Keratinocyte (primary cell): Measurements from ENCODE around the gene D2HGDH. TPM values are rescaled to one million over a fixed set of nuclear protein-coding genes. Genes with fewer than 3 reads are reported as not detected.

ENCODE experiments used
- DNase-seq: peaks from one replicate; pipeline ENCODE4 v3.0.0-alpha.2; 2011; ENCODE audit warnings: low read depth, missing footprints, low spot score
- FAIRE-seq: peaks from 2 replicates; lab custom pipeline; 2011; peaks lifted over from hg19 to GRCh38; lab: Jason Lieb, UNC
- H2AFZ ChIP-seq: 2 replicates; pipeline ENCODE4 v1.6.0; 2012; ENCODE audit warnings: low read length, control low read depth, inconsistent platforms; ENCODE audit not compliant: control insufficient read depth
- H3K27ac ChIP-seq: 2 replicates; pipeline ENCODE4 v1.5.1; 2011; ENCODE audit warnings: low read length; ENCODE audit not compliant: control insufficient read depth, insufficient read depth
- H3K27me3 ChIP-seq: 3 replicates; pipeline ENCODE4 v1.6.0; 2011; ENCODE audit warnings: low read length; ENCODE audit not compliant: control insufficient read depth, insufficient read depth; ENCODE audit errors: extremely low read depth
- H3K36me3 ChIP-seq, 2 experiments: 2 replicates in 1 of 2; 3 replicates in 1 of 2; pipeline ENCODE4 v1.5.1; 2011; ENCODE audit warnings: low read length in 2 of 2, mild to moderate bottlenecking in 1 of 2; ENCODE audit not compliant: control insufficient read depth in 2 of 2, insufficient read depth in 2 of 2; ENCODE audit errors: extremely low read depth in 1 of 2
- H3K4me1 ChIP-seq: 3 replicates; pipeline ENCODE4 v1.5.1; 2011; ENCODE audit warnings: low read length; ENCODE audit not compliant: control insufficient read depth, insufficient read depth; ENCODE audit errors: extremely low read depth
- H3K4me2 ChIP-seq: 3 replicates; pipeline ENCODE4 v1.6.0; 2011; ENCODE audit warnings: low read depth, low read length; ENCODE audit not compliant: control insufficient read depth, insufficient read depth; ENCODE audit errors: extremely low read depth
- H3K4me3 ChIP-seq, 3 experiments: fragments of 200-600 bp in 1 of 3; sonication (generic) in 1 of 3; 2 replicates in 2 of 3; 3 replicates in 1 of 3; pipeline ENCODE4 v1.5.1; 2011 to 2016; ENCODE audit warnings: low read length in 3 of 3, mild to moderate bottlenecking in 3 of 3, control low read depth in 2 of 3, inconsistent platforms in 1 of 3, low read depth in 1 of 3, mixed read lengths in 1 of 3, mixed run types in 1 of 3, moderate library complexity in 1 of 3; ENCODE audit not compliant: control insufficient read depth in 2 of 3, insufficient read depth in 2 of 3; ENCODE audit errors: extremely low read depth in 1 of 3
- H3K79me2 ChIP-seq: 2 replicates; pipeline ENCODE4 v1.6.0; 2012; ENCODE audit warnings: low read length; ENCODE audit not compliant: control insufficient read depth, insufficient read depth
- H3K9ac ChIP-seq: 3 replicates; pipeline ENCODE4 v1.6.0; 2011; ENCODE audit warnings: low read length; ENCODE audit not compliant: control insufficient read depth, insufficient read depth; ENCODE audit errors: extremely low read depth
- H3K9me1 ChIP-seq: 3 replicates; pipeline ENCODE4 v1.6.0; 2011; ENCODE audit warnings: low read length; ENCODE audit not compliant: control insufficient read depth, insufficient read depth; ENCODE audit errors: extremely low read depth
- H3K9me3 ChIP-seq: 2 replicates; pipeline ENCODE4 v1.5.1; 2012; ENCODE audit warnings: low read depth, low read length; ENCODE audit not compliant: control insufficient read depth
- H4K20me1 ChIP-seq: 3 replicates; pipeline ENCODE4 v1.6.0; 2011; ENCODE audit warnings: low read length; ENCODE audit not compliant: control insufficient read depth, insufficient read depth; ENCODE audit errors: extremely low read depth
- EZH2 ChIP-seq: IDR thresholded peaks from one replicate; pipeline ENCODE4 v1.6.1; 2012; ENCODE audit warnings: inconsistent platforms, mild to moderate bottlenecking, low read length, moderate library complexity
- dilution Hi-C: fragments of 300-500 bp; cut with MboI; formaldehyde crosslinking; loops from one replicate; pipeline ENCODE4 v1.7.0; 2020; ENCODE audit warnings: low sequenced_read_pairs; ENCODE audit not compliant: extremely low pct_ligation_motif_present
- polyA plus RNA-seq, 5 experiments: library from polyadenylated mRNA; depleted of rRNA in 3 of 5; stranded (reverse) in 3 of 5; stranded (forward) in 1 of 5; unstranded in 1 of 5; fragments of >200 nt; gene quantifications; 1 replicate in 1 of 5; 2 replicates in 3 of 5; 3 replicates in 1 of 5; pipeline versions ENCODE4 v1.2.1 to v1.2.3, GENCODE V29; 2011 to 2012; ENCODE audit warnings: missing spikeins in 2 of 5, low read depth in 1 of 5, low replicate concordance in 1 of 5
- TF ChIP-seq, protein P1 (sequence below), 3 experiments: IDR thresholded peaks in 1 of 3; conservative IDR thresholded peaks in 1 of 3; optimal IDR thresholded peaks in 1 of 3; 2 replicates in 2 of 3; 3 replicates in 1 of 3; pipeline versions ENCODE3 to v1.5.1; 2011; ENCODE audit warnings: low read length in 3 of 3, mild to moderate bottlenecking in 3 of 3, moderate library complexity in 2 of 3, control low read depth in 1 of 3, inconsistent platforms in 1 of 3; ENCODE audit not compliant: insufficient read depth in 2 of 3; ENCODE audit errors: extremely low read depth in 1 of 3

The D2HGDH gene
- polyA plus RNA-seq, 1 donor (not counting 4 experiments of a cell fraction or from before 2014, with no cell fraction given): 5.4 TPM

DNA sequence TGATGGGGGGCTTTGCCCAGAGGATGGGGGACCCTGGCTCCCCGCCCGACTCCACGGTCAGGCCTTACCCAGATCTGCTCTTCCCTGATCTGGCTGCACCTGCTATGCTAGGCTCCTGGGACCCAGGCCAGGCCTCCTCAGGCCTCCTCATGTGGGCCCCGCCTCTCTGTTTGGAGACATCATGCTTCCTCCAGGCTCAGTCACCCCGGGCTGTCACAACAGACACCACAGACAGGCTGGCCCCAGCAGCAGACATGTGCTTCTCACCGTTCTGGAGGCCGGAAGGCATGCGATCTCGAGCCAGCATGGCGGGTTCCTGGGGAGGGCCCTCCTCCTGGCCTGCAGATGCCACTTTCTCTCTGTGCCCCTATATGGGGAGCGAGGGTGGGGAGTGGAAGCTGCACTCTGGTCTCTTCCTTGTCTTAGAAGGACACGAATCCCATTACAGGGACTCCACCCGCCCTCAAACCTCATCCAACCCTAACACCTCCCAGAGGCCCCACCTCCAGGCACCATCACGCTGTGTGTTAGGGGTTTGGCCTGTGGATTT is 63.7 kb downstream of the D2HGDH start:
- Histone ChIP-seq H2AFZ (no peak overlapping the region), H3K9me3 (no peaks in the 10 kb centered on the region), H3K9ac (no peak overlapping the region), H3K4me2 (no peak overlapping the region), H4K20me1 (no peaks in the 10 kb centered on the region), H3K27me3 (peaks cover 2% of the 10 kb centered on the region), H3K79me2 (no peaks in the 10 kb centered on the region), H3K27ac (no peak overlapping the region), H3K4me1 (no peaks in the 10 kb centered on the region), H3K9me1 (no peaks in the 10 kb centered on the region), H3K4me3 (no peak overlapping the region), H3K36me3 (no peaks in the 10 kb centered on the region)
- FAIRE-seq (no peak), DNase-seq (no peak)
- TF ChIP-seq EZH2: no peak
- TF ChIP-seq, protein P1, sequence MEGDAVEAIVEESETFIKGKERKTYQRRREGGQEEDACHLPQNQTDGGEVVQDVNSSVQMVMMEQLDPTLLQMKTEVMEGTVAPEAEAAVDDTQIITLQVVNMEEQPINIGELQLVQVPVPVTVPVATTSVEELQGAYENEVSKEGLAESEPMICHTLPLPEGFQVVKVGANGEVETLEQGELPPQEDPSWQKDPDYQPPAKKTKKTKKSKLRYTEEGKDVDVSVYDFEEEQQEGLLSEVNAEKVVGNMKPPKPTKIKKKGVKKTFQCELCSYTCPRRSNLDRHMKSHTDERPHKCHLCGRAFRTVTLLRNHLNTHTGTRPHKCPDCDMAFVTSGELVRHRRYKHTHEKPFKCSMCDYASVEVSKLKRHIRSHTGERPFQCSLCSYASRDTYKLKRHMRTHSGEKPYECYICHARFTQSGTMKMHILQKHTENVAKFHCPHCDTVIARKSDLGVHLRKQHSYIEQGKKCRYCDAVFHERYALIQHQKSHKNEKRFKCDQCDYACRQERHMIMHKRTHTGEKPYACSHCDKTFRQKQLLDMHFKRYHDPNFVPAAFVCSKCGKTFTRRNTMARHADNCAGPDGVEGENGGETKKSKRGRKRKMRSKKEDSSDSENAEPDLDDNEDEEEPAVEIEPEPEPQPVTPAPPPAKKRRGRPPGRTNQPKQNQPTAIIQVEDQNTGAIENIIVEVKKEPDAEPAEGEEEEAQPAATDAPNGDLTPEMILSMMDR (optimal IDR thresholded peaks at IDR 0.05 in 1 of 3, IDR thresholded peaks at IDR 0.05 in 1 of 3, conservative IDR thresholded peaks at IDR 0.05 in 1 of 3; ENCODE audit: extremely low read depth in 1 of 3, insufficient read depth in 2 of 3, low read length in 3 of 3): no peak
- dilution Hi-C loops: no loop called here

DNA sequence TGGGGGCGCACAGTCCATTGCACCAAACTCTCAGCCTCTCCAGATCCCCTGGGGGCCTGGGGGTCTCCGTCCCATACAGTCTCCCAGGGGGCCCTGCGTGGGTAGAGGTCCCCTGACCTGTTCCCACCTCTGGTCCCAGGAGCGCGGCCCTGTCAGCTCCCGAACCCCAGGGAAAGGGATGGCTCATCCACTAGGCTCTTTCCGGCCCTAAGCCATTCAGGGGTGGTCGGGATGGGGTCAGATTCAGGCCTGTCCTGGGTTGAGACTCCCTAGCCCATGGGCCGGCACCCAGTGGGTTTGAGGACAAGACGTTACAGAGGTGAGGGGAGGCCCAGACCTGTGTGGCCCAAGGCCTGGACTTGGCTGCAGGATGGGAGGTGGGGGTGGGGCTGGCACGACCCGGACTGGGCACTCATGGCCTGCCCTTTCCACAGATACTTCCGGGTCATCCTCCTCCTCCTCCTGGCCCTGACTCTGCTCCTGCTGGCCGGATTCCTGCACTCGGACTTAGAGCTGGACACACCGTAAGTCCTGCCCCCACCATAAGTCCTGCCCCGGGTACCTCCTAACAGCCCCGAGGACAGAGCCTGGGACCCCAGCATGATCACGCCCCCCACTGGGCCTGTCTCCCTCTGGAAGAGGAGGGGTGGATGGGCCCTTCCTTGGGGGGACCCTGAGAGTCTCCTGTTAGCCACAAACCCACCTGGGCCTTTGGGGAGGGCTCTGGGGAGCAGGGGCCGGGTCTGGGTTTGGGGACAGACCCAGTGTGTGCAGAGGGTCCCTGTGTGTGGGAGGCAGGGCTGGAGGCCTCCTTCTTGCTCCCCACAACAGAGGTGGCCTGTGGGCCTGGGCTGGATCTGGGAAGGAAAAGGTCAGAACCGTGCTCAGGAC is 64.4 kb downstream of the D2HGDH start:
- Histone ChIP-seq H3K9me3 (no peaks in the 10 kb centered on the region), H3K4me3 (no peak overlapping the region), H3K79me2 (no peaks in the 10 kb centered on the region), H3K9me1 (no peaks in the 10 kb centered on the region), H3K9ac (no peak overlapping the region), H3K27me3 (peaks cover 9% of the 10 kb centered on the region), H2AFZ (no peak overlapping the region), H3K4me1 (no peaks in the 10 kb centered on the region), H3K36me3 (no peaks in the 10 kb centered on the region), H3K4me2 (no peak overlapping the region), H3K27ac (no peak overlapping the region), H4K20me1 (no peaks in the 10 kb centered on the region)
- DNase-seq (no peak), FAIRE-seq (no peak)
- dilution Hi-C loops: no loop called here
- TF ChIP-seq EZH2: no peak
- TF ChIP-seq, protein P1 (optimal IDR thresholded peaks at IDR 0.05 in 1 of 3, IDR thresholded peaks at IDR 0.05 in 1 of 3, conservative IDR thresholded peaks at IDR 0.05 in 1 of 3; ENCODE audit: extremely low read depth in 1 of 3, insufficient read depth in 2 of 3, low read length in 3 of 3): no peak
